GM12891 (cell line): Measurements from ENCODE around the gene CYP2C8.

Source experiments
- POLR2AphosphoS5 ChIP-seq: IDR thresholded peaks from 2 replicates; pipeline ENCODE4 v1.6.1; 2011; ENCODE audit warnings: low read depth, low read length, control low read depth
- TAF1 ChIP-seq: IDR thresholded peaks from 2 replicates; pipeline ENCODE4 v1.6.1; 2011; ENCODE audit warnings: low read depth, low read length, control low read depth

GRCh38 chr10:95097805-95098204 lies 28.5 kb upstream of the CYP2C8 start:
- TF ChIP-seq POLR2AphosphoS5: no peak
- no peak for TF ChIP-seq TAF1
